Measurements from ENCODE around the gene RAMP1.

- no peak for TF ChIP-seq CTCF (IDR thresholded peaks at IDR 0.05)
- no peak for TF ChIP-seq EZH2 (IDR thresholded peaks at IDR 0.05; ENCODE audit: borderline replicate concordance, insufficient read depth, low read depth, low read length, poor library complexity, severe bottlenecking)
Measured at GRCh38 chr2:237873421-237873831, 14.0 kb downstream of the RAMP1 start.

All from B cell (primary cell).